Naive thymus-derived CD4-positive, alpha-beta T cell (primary cell): ENCODE data around the gene TEX36. TPM values are rescaled to one million over a fixed set of nuclear protein-coding genes. Genes with fewer than 3 reads are reported as not detected.
"Not testable (repeated sequence)": the region's sequence is repeated elsewhere in the genome, so short reads cannot be mapped to it uniquely, and the experiment has no call there.

Experiments
- ATAC-seq: fragments of 150-1000 bp; cut with Tn5 transposase; 2 replicates; pipeline ENCODE4 v1.10.0; 2021; ENCODE audit warnings: mild to moderate bottlenecking, moderate library complexity
- CTCF ChIA-PET: fragments of 350-600 bp; sonication (Branson Sonifier 250); formaldehyde crosslinking; loops from one replicate; lab custom pipeline; 2021; ENCODE audit warnings: antibody characterized with exemption; lab: Charles Lee
- POLR2A ChIA-PET: fragments of 350-600 bp; sonication (Branson Sonifier 250); formaldehyde crosslinking; loops from one replicate; lab custom pipeline; 2021; ENCODE audit warnings: antibody characterized with exemption, inconsistent platforms; lab: Charles Lee
- DNase-seq, 9 donors: peaks; one replicate each; pipeline versions ENCODE4 v3.0.0 to v3.0.0-alpha.2; 2020 to 2022; ENCODE audit warnings: mixed read lengths in 1 of 9
- H3K27ac ChIP-seq: one replicate; pipeline ENCODE4 v1.7.0; 2013; ENCODE audit warnings: mild to moderate bottlenecking, low read depth, low read length, moderate library complexity
- H3K27me3 ChIP-seq, 2 donors: one replicate each; pipeline ENCODE4 v1.7.0; 2013; ENCODE audit warnings: low read length in 2 of 2, mild to moderate bottlenecking in 2 of 2, moderate library complexity in 2 of 2; ENCODE audit not compliant: control insufficient read depth in 2 of 2, insufficient read depth in 2 of 2
- H3K36me3 ChIP-seq, 3 experiments: 1 replicate in 2 of 3; 2 replicates in 1 of 3; pipeline ENCODE4 v1.7.0; 2013; ENCODE audit warnings: low read length in 3 of 3, mild to moderate bottlenecking in 3 of 3, moderate library complexity in 1 of 3; ENCODE audit not compliant: insufficient read depth in 3 of 3, control insufficient read depth in 2 of 3
- H3K4me1 ChIP-seq, 2 donors: one replicate each; pipeline ENCODE4 v1.7.0; 2013; ENCODE audit warnings: low read length in 2 of 2, mild to moderate bottlenecking in 2 of 2, moderate library complexity in 1 of 2; ENCODE audit not compliant: control insufficient read depth in 2 of 2, insufficient read depth in 2 of 2
- H3K4me3 ChIP-seq: 2 replicates; pipeline ENCODE4 v1.7.0; 2013; ENCODE audit warnings: mild to moderate bottlenecking, low read length
- H3K9me3 ChIP-seq, 3 experiments: 1 replicate in 2 of 3; 2 replicates in 1 of 3; pipeline ENCODE4 v1.7.0; 2013; ENCODE audit warnings: low read length in 3 of 3; ENCODE audit not compliant: control insufficient read depth in 2 of 3
- H3K27ac Mint-ChIP-seq, 9 donors: one replicate each; pipeline ENCODE4 v1.8.0; 2020 to 2022; ENCODE audit warnings: mixed read lengths in 9 of 9, mild to moderate bottlenecking in 8 of 9, moderate library complexity in 5 of 9, inconsistent platforms in 2 of 9
- H3K27me3 Mint-ChIP-seq, 5 donors: one replicate each; pipeline ENCODE4 v1.8.0; 2021 to 2022; ENCODE audit warnings: mixed read lengths in 5 of 5, mild to moderate bottlenecking in 1 of 5
- H3K36me3 Mint-ChIP-seq, 5 donors: one replicate each; pipeline ENCODE4 v1.8.0; 2020 to 2022; ENCODE audit warnings: mixed read lengths in 5 of 5, mild to moderate bottlenecking in 3 of 5, inconsistent platforms in 1 of 5
- H3K4me1 Mint-ChIP-seq, 7 donors: one replicate each; pipeline ENCODE4 v1.8.0; 2020 to 2022; ENCODE audit warnings: mixed read lengths in 7 of 7, mild to moderate bottlenecking in 3 of 7, inconsistent platforms in 1 of 7
- H3K4me3 Mint-ChIP-seq, 10 donors: one replicate each; pipeline ENCODE4 v1.8.0; 2020 to 2022; ENCODE audit warnings: mild to moderate bottlenecking in 10 of 10, mixed read lengths in 10 of 10, moderate library complexity in 6 of 10, inconsistent platforms in 2 of 10
- H3K9me3 Mint-ChIP-seq, 11 donors: one replicate each; pipeline ENCODE4 v1.8.0; 2020 to 2022; ENCODE audit warnings: mixed read lengths in 11 of 11, mild to moderate bottlenecking in 4 of 11, inconsistent platforms in 1 of 11, moderate library complexity in 1 of 11
- intact Hi-C, 2 donors: fragments of 100-400 bp; cut with micrococcal nuclease; formaldehyde crosslinking; loops; one replicate each; pipeline ENCODE4 v1.15.1; 2023
- polyA plus RNA-seq, 2 donors: library from polyadenylated mRNA; unstranded; fragments of 300-500 nt; fragmentation: Illumina TruSeq; gene quantifications; one replicate each; pipeline ENCODE4 v1.2.3, GENCODE V29; 2021
- total RNA-seq, 6 experiments: library from RNA in 5 of 6; stranded (reverse) in 5 of 6; gene quantifications; 1 replicate in 5 of 6; 2 replicates in 1 of 6; pipeline ENCODE4 v1.2.3 and lab custom pipeline; 2021 to 2026

Gene TEX36
- total and polyA plus RNA-seq, 7 experiments from 2014 or later = not detected

DNA sequence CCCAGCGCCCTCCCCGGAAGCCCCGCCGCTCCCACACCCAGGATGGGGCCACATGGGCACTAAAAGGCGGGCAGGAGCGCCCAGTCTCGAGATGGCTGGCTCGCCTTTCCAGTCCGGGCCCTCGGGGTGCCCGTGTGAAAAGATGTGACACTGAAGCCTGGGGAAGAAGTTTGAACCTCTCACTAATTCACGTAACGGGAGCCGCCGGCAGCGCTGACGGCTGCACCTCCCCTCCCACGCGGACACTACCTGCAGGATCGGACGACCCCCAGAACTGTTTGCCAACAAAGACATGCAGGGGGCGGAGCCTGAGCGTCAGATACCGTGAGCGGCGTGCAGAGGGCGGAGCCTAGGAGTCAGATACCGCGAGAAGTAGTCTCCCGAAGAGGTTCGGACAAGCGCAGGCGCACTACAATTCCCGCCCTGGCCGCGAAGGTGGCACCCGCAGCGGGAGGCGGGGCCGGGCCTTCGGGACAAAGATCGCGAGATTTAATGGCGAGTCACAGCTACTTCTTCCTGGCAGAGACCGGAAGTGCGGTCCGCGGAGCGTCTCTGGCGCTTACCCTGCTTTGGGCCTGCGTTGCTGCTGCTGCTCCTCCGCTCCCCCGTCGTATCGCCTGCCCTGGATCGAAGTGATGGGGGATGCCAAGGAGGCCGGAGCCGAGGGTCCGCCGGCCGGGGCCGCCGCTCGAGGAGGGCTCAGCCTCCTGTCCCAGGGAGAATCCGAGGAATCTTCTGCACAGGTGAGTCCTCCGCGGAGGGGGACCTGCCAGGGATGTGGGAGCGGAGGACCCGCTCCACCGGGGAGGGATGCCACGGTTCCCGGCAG lies 36.4 kb upstream of the TEX36 start, which contains the start of gene EDRF1:
TSS of gene EDRF1 (plus strand) at position 537 of the 829 bp plus-strand sequence. CDS start at position 636, 99 bp downstream.
- H3K4me1 Mint-ChIP-seq = peaks cover 6 to 47% (median 39%) of the 10 kb centered on the region in 7 donors
- Histone ChIP-seq H3K4me3 (peak within 1 kb of the TSS; percentile 95), H3K27me3 (no peaks in the 10 kb centered on the region), H3K27ac (peak within 1 kb of the TSS; percentile 94), H3K36me3 (peaks cover 1 to 32% (median 20%) of the 10 kb centered on the region in 3 experiments), H3K4me1 (peaks cover 20 to 24% of the 10 kb centered on the region in 2 donors), H3K9me3 (no peaks in the 10 kb centered on the region)
- ATAC-seq (peak; percentile 97), DNase-seq (peak; percentile 96 to 100 (median 99))
- H3K36me3 Mint-ChIP-seq = peaks cover 4 to 21% (median 16%) of the 10 kb centered on the region in 5 donors
- POLR2A ChIA-PET = interaction anchor here (0.9 to 1.0 kb wide), 3 partner anchors 78 to 740 kb away, joined by 3 to 9 read pairs (median 3); partner anchors contain the start of genes BCCIP and UROS
- CTCF ChIA-PET = no interaction called here
- intact Hi-C loops = loop anchor here (1.0 to 5.0 kb wide), 6 partner anchors 104 to 1301 kb away; partner anchors contain the start of genes ABRAXAS2 (in 2 of the 2), BCCIP (in 2 of the 2), FANK1 (in 2 of the 2) and UROS (in 2 of the 2)
- H3K27me3 Mint-ChIP-seq = peaks cover 0 to 3% (median 0%) of the 10 kb centered on the region in 5 donors
- peaks cover 0 to 15% (median 2%) of the 10 kb centered on the region in 11 donors for H3K9me3 Mint-ChIP-seq
- peak within 1 kb of the TSS; percentile 96 to 99 (median 97) for H3K27ac Mint-ChIP-seq
- H3K4me3 Mint-ChIP-seq = peak within 1 kb of the TSS; percentile 89 to 99 (median 98)

DNA sequence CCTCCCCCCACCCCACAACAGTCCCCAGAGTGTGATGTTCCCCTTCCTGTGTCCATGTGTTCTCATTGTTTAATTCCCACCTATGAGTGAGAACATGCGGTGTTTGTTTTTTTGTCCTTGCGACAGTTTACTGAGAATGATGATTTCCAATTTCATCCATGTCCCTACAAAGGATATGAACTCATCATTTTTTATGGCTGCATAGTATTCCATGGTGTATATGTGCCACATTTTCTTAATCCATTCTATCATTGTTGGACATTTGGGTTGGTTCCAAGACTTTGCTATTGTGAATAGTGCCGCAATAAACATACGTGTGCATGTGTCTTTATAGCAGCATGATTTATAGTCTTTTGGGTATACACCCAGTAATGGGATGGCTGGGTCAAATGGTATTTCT lies 31.8 kb upstream of the TEX36 start:
- DNase-seq, H3K27me3 ChIP-seq, H3K4me3 Mint-ChIP-seq, CTCF ChIA-PET, ATAC-seq, H3K4me3 ChIP-seq, H3K27ac ChIP-seq, H3K27ac Mint-ChIP-seq, H3K4me1 ChIP-seq, H3K36me3 ChIP-seq, POLR2A ChIA-PET: not testable (repeated sequence)
- Mint-ChIP-seq H3K9me3 (peaks cover 0 to 59% (median 23%) of the 10 kb centered on the region in 11 donors), H3K4me1 (peaks cover 0 to 11% (median 9%) of the 10 kb centered on the region in 7 donors), H3K27me3 (peaks cover 0 to 13% (median 3%) of the 10 kb centered on the region in 5 donors), H3K36me3 (peaks cover 0 to 13% (median 5%) of the 10 kb centered on the region in 5 donors)
- intact Hi-C loops = loop anchor here (5.0 kb wide), 1 partner anchor 912 kb away; the partner anchor contains the start of gene ABRAXAS2 (in 2 of the 2)
- H3K9me3 ChIP-seq = peaks cover 0 to 28% (median 5%) of the 10 kb centered on the region in 3 experiments

DNA sequence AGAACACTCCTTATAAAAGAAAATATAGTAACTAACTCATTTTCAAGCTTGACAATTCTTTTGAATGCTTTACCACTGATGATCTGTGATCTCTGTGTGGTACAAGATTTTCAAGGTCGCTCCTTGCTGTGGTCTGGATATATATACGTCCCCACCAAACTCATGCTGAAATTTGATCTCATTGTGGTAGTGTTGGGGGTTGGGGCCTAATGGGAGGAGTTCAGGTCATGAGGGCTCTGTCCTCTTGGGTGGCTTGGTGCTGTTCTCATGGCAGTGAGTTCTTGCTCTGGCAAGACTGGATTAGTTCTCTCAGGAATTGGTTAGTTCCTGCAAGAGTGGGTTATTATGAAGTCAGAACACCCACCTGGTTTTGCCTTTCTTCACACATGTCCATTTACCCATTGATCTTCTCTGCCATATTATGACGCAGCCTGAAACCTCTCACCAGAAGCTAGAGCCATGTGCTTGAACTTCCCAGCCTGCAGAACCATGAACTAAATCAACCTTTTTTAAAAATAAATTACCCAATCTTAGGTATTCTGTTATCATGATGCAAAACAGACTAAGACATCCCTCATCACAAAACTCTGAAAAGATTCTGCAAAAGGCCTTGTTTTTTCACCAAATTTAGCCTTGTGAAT lies 28.3 kb upstream of the TEX36 start:
- Histone ChIP-seq H3K27me3 (no peaks in the 10 kb centered on the region), H3K4me3 (no peak overlapping the region), H3K36me3 (no peaks in the 10 kb centered on the region), H3K9me3 (peaks cover 0 to 28% (median 5%) of the 10 kb centered on the region in 3 experiments), H3K27ac (no peak overlapping the region), H3K4me1 (no peaks in the 10 kb centered on the region)
- intact Hi-C loops = no loop called here
- no peak overlapping the region for H3K4me3 Mint-ChIP-seq
- no peaks in the 10 kb centered on the region for H3K4me1 Mint-ChIP-seq
- DNase-seq (no peak), ATAC-seq (no peak)
- peaks cover 2 to 15% (median 5%) of the 10 kb centered on the region in 5 donors for H3K36me3 Mint-ChIP-seq
- peaks cover under 1 to 18% (median 6%) of the 10 kb centered on the region in 5 donors for H3K27me3 Mint-ChIP-seq
- POLR2A ChIA-PET = no interaction called here
- CTCF ChIA-PET = no interaction called here
- no peak overlapping the region for H3K27ac Mint-ChIP-seq
- H3K9me3 Mint-ChIP-seq = peaks cover 0 to 53% (median 23%) of the 10 kb centered on the region in 11 donors

DNA sequence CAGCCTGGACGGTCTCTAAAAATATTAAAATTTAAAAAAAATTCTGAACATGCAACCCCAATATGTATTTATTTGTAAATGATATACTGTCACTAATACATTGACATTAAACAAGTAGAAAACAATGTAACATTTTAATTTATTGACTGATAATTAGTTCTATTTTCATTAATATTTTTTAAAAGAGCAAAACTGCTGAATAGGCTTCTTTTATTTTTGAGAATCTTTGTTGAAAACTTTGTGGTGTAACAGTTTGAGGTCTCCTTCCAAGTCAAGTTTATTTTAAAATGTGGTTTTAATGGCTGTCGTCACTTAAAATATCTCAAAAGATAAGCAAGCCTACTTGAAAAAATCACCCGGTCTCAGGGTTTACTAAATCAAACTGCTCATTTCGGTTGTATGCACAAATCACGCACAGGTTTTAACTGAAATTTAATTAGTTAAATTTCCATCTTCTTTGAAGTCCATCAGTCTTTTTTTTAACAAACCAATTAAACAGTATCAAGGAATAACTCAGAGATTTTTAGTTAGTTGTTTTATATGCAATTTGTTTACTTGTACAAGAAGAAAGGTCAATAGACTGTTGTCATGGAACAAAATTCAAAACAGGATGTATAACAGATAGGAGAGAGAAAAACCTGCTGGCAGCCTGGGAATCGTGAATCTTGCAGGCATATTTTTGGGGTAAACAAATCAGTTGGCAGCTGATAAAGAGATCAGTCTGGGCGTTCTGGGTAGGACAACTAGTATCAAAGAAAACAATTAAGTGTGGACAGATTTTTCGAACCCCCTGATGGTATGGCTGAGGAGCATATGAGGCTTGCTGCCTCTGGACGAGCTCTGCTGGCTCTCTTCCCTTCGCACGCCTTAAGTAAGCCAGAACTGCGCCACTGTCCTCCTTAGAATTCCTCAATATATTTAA lies 26.9 kb upstream of the TEX36 start:
- H3K4me3 ChIP-seq = no peak overlapping the region
- Mint-ChIP-seq H3K27ac (no peak overlapping the region), H3K36me3 (peaks cover 0 to 20% (median 11%) of the 10 kb centered on the region in 5 donors), H3K4me1 (no peaks in the 10 kb centered on the region), H3K27me3 (peaks cover 3 to 21% (median 6%) of the 10 kb centered on the region in 5 donors), H3K4me3 (no peak overlapping the region), H3K9me3 (peaks cover 0 to 49% (median 21%) of the 10 kb centered on the region in 11 donors)
- CTCF ChIA-PET = no interaction called here
- no peaks in the 10 kb centered on the region for H3K4me1 ChIP-seq
- intact Hi-C loops = no loop called here
- H3K36me3 ChIP-seq = no peaks in the 10 kb centered on the region
- no peaks in the 10 kb centered on the region for H3K27me3 ChIP-seq
- no peak overlapping the region for H3K27ac ChIP-seq
- DNase-seq (no peak), ATAC-seq (no peak)
- POLR2A ChIA-PET = no interaction called here
- H3K9me3 ChIP-seq = peaks cover 0 to 28% (median 5%) of the 10 kb centered on the region in 3 experiments

DNA sequence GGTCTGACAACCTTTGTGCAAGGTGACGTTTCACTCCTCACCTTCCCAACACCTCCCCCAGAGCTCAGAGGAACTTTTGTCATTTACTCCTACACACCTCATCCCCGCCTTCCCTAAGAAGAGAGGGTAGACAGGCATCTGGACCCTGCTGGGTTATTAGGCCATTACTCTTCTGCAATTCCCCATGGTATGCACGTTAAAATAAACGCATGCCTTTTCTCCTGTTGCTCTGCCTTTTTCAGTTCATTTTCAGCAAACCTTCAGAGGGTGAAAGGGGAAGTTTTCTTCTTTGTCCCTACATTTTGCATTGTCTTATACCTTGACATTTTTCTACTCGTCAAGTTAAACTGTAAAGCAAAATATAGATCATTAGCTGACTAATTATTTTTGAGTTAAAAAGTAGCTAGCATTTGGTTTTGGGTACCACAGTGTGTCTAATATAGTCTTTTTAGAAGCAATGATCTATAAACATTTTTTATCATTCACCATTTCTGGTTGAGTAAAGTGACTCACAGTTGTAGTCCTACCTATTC lies 26.1 kb upstream of the TEX36 start:
- Histone ChIP-seq H3K9me3 (peaks cover 0 to 25% (median 5%) of the 10 kb centered on the region in 3 experiments), H3K4me3 (no peak overlapping the region), H3K36me3 (no peaks in the 10 kb centered on the region), H3K4me1 (no peaks in the 10 kb centered on the region), H3K27ac (no peak overlapping the region), H3K27me3 (no peaks in the 10 kb centered on the region)
- intact Hi-C loops = no loop called here
- H3K27me3 Mint-ChIP-seq = peaks cover 3 to 21% (median 6%) of the 10 kb centered on the region in 5 donors
- ATAC-seq (no peak), DNase-seq (no peak)
- no peak overlapping the region for H3K27ac Mint-ChIP-seq
- H3K4me3 Mint-ChIP-seq = no peak overlapping the region
- ChIA-PET CTCF (no interaction called here), POLR2A (no interaction called here)
- no peaks in the 10 kb centered on the region for H3K4me1 Mint-ChIP-seq
- peaks cover 0 to 20% (median 11%) of the 10 kb centered on the region in 5 donors for H3K36me3 Mint-ChIP-seq
- H3K9me3 Mint-ChIP-seq = peaks cover 0 to 47% (median 19%) of the 10 kb centered on the region in 11 donors
